ENCODE measurements around the gene BTBD9. TPM values are rescaled to one million over a fixed set of nuclear protein-coding genes. Genes with fewer than 3 reads are reported as not detected.

Gene BTBD9
- total RNA-seq, 2 experiments from 2014 or later, result 6.2 to 6.4 TPM

GRCh38 chr6:38371881-38372280 lies 267.8 kb downstream of the BTBD9 start:
- Mint-ChIP-seq H3K27me3 (no peaks in the 10 kb centered on the region), H3K9me3 (no peaks in the 10 kb centered on the region), H3K4me1 (ENCODE audit: low read depth) (peaks cover 1% of the 10 kb centered on the region), H3K4me3 (no peak overlapping the region), H3K27ac (no peak overlapping the region), H3K36me3 (ENCODE audit: low read depth) (no peaks in the 10 kb centered on the region)
- POLR2A ChIA-PET, result no interaction called here
- DNase-seq (no peak), ATAC-seq (no peak)
- intact Hi-C loops (cut with micrococcal nuclease), result no loop called here
- TF ChIP-seq, protein P1, sequence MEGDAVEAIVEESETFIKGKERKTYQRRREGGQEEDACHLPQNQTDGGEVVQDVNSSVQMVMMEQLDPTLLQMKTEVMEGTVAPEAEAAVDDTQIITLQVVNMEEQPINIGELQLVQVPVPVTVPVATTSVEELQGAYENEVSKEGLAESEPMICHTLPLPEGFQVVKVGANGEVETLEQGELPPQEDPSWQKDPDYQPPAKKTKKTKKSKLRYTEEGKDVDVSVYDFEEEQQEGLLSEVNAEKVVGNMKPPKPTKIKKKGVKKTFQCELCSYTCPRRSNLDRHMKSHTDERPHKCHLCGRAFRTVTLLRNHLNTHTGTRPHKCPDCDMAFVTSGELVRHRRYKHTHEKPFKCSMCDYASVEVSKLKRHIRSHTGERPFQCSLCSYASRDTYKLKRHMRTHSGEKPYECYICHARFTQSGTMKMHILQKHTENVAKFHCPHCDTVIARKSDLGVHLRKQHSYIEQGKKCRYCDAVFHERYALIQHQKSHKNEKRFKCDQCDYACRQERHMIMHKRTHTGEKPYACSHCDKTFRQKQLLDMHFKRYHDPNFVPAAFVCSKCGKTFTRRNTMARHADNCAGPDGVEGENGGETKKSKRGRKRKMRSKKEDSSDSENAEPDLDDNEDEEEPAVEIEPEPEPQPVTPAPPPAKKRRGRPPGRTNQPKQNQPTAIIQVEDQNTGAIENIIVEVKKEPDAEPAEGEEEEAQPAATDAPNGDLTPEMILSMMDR (IDR thresholded peaks at IDR 0.05), result no peak
- CTCF ChIA-PET, result no interaction called here

DNA sequence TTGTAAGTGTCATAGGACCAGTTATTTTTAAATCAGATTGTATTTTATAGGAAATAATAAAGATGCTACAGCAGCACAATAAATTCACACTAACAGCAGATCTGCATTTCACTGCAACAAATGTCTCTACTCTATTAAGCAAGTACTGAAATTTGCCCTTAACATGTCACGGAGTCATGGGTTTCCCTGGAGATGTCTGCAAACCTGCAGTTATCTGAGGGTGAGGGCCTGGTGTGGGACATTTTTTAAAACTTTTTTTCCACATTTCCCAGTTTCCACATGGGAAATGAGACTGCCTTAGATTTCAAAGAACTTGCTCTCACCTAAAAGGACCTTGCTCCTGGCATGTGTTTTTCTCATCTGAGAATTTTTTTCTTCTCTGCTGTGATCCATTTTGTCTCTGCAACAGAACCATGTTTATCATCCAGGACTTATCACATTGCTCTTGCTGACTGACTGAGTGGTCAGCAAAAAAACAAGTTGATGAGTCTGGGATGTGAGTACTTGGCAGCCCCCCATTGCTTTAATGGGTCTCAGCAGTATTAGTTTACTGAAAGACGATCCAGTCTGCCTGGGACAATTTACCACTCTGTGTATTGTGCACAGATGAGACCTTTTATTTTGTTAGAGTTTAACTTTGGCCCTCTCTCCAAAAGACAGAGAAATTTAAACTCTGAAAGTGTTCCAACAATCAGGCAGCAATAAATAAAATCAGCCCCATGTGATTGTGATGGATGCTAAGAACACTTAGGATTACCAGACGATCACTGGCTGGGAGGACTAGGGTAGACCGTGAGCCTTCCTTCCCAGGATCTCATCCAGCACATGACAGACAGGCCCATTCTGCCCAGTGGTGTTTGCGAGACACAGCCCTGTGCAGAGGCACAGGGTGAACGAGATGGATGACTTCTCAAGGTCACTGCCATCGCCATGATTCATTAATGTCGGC lies 268.8 kb downstream of the BTBD9 start:
- TF ChIP-seq, protein P1 (IDR thresholded peaks at IDR 0.05), result no peak
- intact Hi-C loops (cut with micrococcal nuclease), result no loop called here
- Mint-ChIP-seq H3K4me1 (ENCODE audit: low read depth) (peaks cover 1% of the 10 kb centered on the region), H3K4me3 (no peak overlapping the region), H3K27me3 (no peaks in the 10 kb centered on the region), H3K9me3 (no peaks in the 10 kb centered on the region), H3K27ac (no peak overlapping the region), H3K36me3 (ENCODE audit: low read depth) (no peaks in the 10 kb centered on the region)
- ATAC-seq (no peak), DNase-seq (no peak)
- ChIA-PET CTCF (no interaction called here), POLR2A (no interaction called here)

DNA sequence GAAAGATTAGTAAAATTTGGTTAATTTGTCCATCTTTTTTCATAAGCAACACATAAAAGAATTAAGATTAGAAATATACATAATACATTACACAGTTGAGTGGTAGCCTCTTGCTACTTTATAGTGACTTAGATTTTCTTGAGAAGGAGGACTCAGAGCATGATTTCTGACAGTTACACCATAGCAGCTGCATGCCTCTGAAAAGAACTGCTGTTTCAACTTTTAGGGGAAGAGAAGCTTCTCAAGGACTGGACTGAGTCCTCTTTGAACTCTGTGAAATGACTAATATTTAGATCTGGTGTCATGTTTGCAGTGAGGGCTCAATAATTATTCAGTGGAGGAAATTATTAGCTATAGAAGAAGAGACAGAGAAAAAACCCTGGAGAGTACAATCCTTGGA lies 272.5 kb downstream of the BTBD9 start:
- no peaks in the 10 kb centered on the region for H3K27me3 Mint-ChIP-seq
- H3K4me1 Mint-ChIP-seq (ENCODE audit: low read depth), result peaks cover 1% of the 10 kb centered on the region
- DNase-seq (no peak), ATAC-seq (no peak)
- POLR2A ChIA-PET, result no interaction called here
- intact Hi-C loops (cut with micrococcal nuclease), result no loop called here
- CTCF ChIA-PET, result interaction anchor here (1.1 kb wide), 1 partner anchor 59 kb away, joined by 3 read pairs; no protein-coding TSS in a partner anchor
- no peaks in the 10 kb centered on the region for H3K36me3 Mint-ChIP-seq (ENCODE audit: low read depth)
- H3K9me3 Mint-ChIP-seq, result no peaks in the 10 kb centered on the region
- H3K4me3 Mint-ChIP-seq, result no peak overlapping the region
- no peak overlapping the region for H3K27ac Mint-ChIP-seq
- TF ChIP-seq, protein P1 (IDR thresholded peaks at IDR 0.05), result no peak

DNA sequence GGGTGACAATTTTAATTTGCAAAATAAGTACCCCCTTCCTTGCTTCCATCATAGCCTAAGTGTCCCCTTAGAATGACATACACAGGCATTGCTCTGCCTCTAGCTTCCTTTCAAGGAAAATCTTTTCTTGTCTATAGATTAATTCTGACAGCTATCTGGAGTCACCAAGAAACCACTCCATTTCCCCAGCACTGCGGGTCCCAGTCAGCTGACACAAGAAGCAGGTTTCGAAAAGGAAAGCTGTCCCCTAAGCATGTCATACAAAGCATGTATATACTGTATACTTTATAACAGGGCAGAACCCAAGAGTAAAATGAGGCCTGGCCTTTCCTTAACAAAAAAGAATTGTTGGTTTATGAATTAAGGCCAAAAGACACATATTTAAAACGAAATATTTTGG lies 273.5 kb downstream of the BTBD9 start:
- Mint-ChIP-seq H3K27ac (no peak overlapping the region), H3K4me3 (no peak overlapping the region), H3K9me3 (no peaks in the 10 kb centered on the region), H3K27me3 (no peaks in the 10 kb centered on the region), H3K36me3 (ENCODE audit: low read depth) (no peaks in the 10 kb centered on the region), H3K4me1 (ENCODE audit: low read depth) (peaks cover 1% of the 10 kb centered on the region)
- no peak for DNase-seq
- intact Hi-C loops (cut with micrococcal nuclease), result no loop called here
- ChIA-PET POLR2A (no interaction called here), CTCF (no interaction called here)
- TF ChIP-seq, protein P1 (IDR thresholded peaks at IDR 0.05), result no peak
- ATAC-seq, result no peak

DNA sequence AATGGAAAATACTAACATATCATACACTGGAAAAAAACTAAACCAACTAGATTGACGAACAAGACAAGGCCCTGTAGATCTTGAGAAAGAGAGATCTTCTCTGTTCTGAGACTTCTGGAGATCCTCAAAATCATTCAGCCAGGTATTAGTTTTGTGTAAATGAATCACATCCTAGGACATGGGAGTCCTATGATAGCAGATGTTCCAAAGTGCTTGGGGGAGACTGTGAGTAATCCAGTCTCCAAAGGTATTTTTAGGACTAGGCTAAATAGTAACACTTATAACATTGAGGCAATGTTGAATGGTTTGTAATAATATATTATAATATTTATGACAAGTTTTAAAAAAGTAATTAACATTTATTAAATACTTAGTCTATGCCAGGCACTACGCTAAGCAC lies 275.0 kb downstream of the BTBD9 start:
- TF ChIP-seq, protein P1 (IDR thresholded peaks at IDR 0.05), result no peak
- Mint-ChIP-seq H3K4me3 (no peak overlapping the region), H3K27me3 (no peaks in the 10 kb centered on the region), H3K9me3 (no peaks in the 10 kb centered on the region), H3K36me3 (ENCODE audit: low read depth) (no peaks in the 10 kb centered on the region), H3K27ac (no peak overlapping the region), H3K4me1 (ENCODE audit: low read depth) (peaks cover 1% of the 10 kb centered on the region)
- intact Hi-C loops (cut with micrococcal nuclease), result no loop called here
- POLR2A ChIA-PET, result no interaction called here
- ATAC-seq (no peak), DNase-seq (no peak)
- CTCF ChIA-PET, result no interaction called here
